Right ventricle myocardium superior (tissue), 1 donor: ENCODE data around the gene ZNF804B. TPM values are rescaled to one million over a fixed set of nuclear protein-coding genes. Genes with fewer than 3 reads are reported as not detected.
"Not testable (repeated sequence)": the region's sequence is repeated elsewhere in the genome, so short reads cannot be mapped to it uniquely, and the experiment has no call there.

ENCODE experiments used
- ATAC-seq: fragments of 200-7000 bp; cut with Tn5 transposase; one replicate; pipeline ENCODE4 v1.9.1; 2020; ENCODE audit warnings: mild to moderate bottlenecking; ENCODE audit not compliant: poor library complexity
- DNase-seq: peaks from one replicate; pipeline ENCODE4 v3.0.0-alpha.2; 2020
- intact Hi-C: fragments of 100-400 bp; cut with DNase I; formaldehyde crosslinking; loops from one replicate; pipeline ENCODE4 v1.11.2; 2022
- total RNA-seq: library from RNA; stranded (reverse); fragmentation: NEBNext Ultra II Directional; extraction: Animal tissue kit (Norgen Biotek cat#: 25700); gene quantifications from one replicate; pipeline ENCODE4 v1.2.1, GENCODE V29; 2021
- donor health status: DM: no; HTN: yes; CAD: no; lungs with severe emphysema.

Gene ZNF804B
- total RNA-seq, 1 donor from 2014 or later, result not detected

DNA sequence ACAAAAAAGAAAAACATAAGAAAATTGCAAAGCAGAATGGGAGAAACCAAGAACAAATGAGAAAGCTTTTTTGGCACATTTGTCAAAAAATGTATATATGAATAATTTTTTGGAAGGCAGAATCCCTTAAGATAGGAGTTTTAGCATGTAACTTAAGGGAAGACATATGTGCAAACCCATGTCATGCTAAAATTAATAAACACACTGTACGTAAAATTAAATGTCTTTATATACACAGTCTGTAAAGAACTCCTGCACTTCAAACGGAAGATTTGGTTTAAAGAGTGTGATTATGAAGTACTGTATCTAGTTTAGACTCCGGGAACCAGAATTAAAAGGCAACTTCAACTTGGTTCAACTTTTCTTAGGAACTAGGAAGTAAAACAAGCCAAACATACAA is 405.9 kb downstream of the ZNF804B start:
- DNase-seq (no peak), ATAC-seq (no peak)
- intact Hi-C loops, result no loop called here

DNA sequence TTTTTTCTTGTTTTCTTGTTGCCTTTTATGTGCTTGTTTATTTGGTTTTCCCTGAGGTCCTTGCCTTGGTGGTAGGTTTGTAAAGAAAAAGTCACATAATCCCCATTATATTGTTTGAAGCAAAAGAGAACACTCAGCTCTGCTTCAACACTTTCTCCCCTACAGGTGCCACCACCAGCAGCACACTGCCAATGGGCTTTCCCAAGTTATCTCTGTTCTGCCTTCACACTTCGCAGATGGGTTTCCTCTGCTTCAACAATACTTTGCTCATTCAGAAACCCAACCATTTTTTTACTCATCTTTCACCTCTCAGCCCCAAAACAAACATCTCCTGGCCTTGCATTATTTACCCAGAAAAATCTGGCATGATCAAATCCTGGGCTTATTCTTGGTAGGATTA is 411.1 kb downstream of the ZNF804B start:
- ATAC-seq, result no peak
- intact Hi-C loops, result no loop called here
- DNase-seq, result no peak

DNA sequence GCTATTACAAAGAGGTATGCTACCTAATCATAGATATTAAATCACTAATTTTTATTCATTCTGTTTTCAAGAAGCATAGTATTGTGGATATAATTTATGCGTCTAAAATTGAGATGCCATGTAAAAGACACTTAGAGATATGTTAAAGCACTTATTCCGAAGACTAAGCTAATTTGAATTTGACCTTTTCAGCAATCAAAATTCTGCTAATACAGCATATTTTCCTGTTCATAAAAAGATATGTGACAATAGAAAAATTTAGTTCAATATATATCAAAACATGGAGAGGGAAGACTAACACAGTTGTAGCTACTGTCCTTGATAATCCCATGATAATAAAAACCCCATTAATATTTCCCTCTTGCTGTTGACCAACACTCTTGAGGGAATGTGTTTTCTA is 422.6 kb downstream of the ZNF804B start:
- intact Hi-C loops, result no loop called here
- DNase-seq (no peak), ATAC-seq (no peak)

DNA sequence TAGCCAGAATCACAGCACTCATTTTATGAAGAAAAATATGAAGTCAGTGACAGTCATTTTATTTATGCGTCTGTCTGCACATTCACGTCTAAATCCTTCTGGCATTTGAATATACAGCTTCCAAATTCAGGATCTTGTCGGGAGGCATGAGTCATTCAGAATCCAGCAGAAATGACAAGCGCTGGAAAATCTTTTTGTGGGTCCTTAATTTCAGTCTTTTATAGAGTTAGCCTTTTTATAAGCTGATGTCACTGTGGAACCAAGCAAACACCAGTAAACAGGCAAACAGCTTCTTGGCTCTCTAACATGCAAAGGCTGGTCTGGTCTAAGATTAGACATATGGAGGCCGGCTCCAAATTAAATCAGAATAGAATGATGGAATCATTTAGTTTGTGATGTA is 424.2 kb downstream of the ZNF804B start:
- DNase-seq, result no peak

DNA sequence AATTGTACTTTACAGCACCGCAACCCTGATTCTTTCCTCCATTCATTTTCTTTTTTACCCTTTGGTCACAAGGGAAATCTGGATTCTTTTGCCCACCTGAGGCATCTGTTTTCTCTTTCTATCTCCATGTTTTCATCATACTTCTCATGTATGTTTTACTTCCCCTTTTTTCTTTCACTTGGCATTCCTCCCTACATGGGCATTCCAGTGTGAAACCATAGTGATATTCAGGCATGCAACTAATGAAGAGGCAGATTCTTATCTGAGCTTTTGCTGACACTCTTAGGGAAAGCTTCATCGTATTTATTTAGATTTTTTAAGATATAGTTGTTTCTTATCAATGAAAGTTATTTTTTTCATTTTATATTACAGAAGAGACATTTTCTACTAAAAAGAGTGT is 441.3 kb downstream of the ZNF804B start:
- DNase-seq, result no peak
- no peak for ATAC-seq
- intact Hi-C loops, result no loop called here

More for the DNA sequence above, 424.2 kb downstream of the ZNF804B start:
- intact Hi-C loops, result no loop called here
- no peak for ATAC-seq

DNA sequence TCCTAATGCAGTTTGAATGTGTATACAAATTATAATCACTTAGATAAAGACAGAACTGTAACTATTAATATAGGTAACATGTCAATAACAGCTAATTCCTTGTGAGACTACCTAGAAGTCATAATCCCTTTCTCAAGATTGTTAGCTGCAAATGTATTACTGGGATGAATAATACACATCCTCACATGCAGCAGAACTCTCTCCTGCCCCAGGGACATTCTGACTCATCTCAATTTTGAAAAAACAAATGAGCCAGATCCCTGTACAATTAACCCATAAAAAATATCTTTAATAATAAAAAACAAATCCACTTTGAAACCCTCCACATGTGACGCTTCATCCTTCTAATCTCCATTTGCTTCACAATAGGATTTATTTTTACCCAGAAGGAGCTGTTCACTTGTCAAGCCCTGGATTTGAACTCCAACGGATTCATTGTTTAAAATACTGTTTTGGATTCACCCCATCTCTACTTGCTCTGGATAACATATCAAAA is 464.4 kb downstream of the ZNF804B start:
- ATAC-seq (no peak), DNase-seq (no peak)
- intact Hi-C loops, result no loop called here

DNA sequence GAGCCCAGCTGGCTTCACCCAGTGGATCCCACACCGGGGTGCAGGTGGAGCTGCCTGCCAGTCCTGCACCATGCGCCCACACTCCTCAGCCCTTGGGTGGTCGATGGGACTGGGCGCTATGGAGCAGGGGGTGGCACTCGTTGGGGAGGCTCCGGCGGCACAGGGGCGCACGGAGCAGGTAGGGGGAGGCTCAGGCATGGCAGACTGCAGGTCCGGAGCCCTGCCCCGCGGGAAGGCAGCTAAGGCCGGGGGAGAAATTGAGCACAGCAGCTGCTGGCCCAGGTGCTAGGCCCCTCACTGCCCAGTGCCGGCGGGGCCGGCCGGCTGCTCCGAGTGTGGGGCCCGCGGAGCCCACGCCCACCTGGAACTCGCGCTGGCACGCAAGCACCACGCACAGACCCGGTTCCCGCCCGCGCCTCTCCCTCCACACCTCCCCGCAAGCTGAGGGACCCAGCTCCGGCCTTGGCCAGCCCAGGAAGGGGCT is 469.2 kb downstream of the ZNF804B start:
- intact Hi-C loops, ATAC-seq, DNase-seq: not testable (repeated sequence)

DNA sequence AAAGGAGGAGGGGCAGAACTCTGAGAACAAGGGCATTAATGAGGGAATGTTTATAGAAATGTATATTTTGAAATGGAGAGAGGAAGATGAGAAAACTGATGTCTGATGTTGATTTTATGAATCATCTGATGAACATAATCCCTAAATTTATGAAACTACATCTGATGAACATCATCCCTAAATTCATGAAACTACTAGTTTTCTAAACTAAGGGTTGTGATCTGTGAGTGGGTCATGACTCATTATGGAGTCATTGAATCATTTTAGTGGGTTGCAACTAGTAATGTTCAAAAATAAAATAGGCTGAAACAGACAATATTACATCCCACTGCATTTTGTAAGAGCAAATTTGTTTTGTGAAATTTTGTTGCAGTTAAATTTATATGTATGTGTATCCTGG is 478.7 kb downstream of the ZNF804B start:
- ATAC-seq, result no peak
- intact Hi-C loops, result no loop called here
- DNase-seq, result no peak

DNA sequence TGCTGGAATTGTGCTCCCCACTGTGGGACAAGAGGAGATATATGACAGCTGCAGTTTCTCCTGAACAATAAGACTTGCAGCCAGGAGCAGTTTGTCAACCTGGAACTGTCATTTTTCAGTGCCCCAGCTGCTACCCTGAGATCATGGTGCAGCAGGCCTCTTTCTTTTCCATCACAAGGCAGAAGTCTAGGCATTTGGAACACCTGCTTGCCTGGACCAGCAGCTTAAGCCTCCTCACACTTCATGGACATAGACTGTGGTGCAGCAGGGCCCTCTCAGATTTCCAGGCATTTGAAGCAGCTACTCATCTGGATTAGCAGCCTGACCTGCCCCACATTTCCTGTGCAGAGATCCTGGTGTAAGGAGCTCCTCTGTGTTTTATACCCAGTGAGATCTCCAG is 486.7 kb downstream of the ZNF804B start:
- DNase-seq, result no peak
- ATAC-seq, result no peak
- intact Hi-C loops, result no loop called here

DNA sequence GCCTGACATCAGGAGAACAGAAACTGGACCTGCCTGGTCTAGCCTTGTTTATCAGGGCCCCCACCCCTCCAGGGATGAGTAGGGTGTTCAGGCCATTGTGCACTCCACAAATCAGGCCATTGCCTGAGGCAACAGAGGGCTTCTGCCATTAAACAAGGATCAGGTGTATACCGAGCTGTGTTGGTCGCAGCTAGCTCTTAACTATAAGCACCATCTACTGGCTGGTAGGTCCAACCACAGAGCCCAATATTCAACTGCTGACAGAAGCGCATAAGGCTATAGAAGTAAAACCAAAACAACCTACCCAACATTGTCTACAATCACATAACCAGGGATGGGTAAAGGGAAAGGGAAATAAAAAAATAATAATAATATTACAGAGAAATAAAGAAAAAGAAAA is 487.7 kb downstream of the ZNF804B start:
- no peak for ATAC-seq
- intact Hi-C loops, result no loop called here

DNA sequence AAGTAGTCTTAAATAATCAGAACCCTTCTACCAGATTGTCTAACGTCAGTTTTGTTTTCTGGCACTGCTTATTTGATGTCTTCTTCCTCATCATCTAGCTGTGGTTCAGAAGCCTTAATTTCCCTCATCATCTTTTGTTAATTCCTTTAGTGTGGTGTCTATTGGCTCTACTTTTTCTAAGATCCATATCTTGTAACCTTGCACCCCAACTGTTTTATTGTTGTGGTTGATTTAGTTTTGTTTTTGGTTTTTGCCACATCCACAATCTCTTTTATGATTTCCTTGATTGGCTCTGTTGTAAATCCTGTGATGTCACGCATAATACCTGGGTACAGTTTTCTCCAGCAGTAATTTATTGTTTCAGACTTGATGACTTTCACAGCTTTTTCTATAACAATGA is 499.6 kb downstream of the ZNF804B start:
- DNase-seq (no peak), ATAC-seq (no peak)

More for the DNA sequence above, 487.7 kb downstream of the ZNF804B start:
- DNase-seq, result no peak

DNA sequence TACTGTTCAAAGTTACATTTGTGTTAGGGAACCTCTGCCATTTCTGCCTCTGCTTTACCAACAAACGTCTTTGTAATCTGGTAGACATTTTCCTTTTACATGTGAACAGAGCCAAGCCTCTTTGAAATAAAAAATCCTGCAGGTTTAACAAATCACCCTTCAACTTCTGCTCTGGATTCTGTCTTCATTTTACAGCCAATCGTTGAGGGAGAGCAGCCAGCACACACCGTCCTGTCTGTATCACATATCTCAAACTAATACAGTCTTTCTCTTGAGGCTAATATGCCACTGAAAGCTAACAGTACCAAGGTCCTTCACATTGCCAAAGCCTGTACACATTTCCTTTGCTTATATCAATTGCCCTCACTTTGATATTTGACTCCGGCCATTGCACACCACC is 504.6 kb downstream of the ZNF804B start:
- no peak for ATAC-seq
- DNase-seq, result no peak
- intact Hi-C loops, result no loop called here

More for the DNA sequence above, 499.6 kb downstream of the ZNF804B start:
- intact Hi-C loops, result no loop called here

DNA sequence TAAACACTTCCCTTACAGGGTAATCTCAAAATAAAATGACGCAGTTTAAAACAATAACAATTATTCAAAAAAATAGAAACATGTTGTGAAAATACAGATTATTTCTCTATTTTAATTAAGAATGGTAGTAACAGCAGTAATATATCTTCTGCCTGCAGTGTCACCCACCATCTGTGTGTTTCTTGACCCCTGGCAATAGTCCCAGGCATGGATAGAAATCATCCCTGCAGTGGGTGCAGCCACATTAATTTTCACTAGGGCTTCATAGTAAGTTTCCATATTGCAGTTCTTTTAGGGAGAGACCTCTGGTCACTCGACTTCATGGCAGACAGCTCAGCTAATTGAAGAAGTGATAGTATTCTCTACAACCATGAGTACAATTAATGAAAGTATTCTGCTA is 506.1 kb downstream of the ZNF804B start:
- intact Hi-C loops, result no loop called here
- no peak for ATAC-seq
- no peak for DNase-seq

DNA sequence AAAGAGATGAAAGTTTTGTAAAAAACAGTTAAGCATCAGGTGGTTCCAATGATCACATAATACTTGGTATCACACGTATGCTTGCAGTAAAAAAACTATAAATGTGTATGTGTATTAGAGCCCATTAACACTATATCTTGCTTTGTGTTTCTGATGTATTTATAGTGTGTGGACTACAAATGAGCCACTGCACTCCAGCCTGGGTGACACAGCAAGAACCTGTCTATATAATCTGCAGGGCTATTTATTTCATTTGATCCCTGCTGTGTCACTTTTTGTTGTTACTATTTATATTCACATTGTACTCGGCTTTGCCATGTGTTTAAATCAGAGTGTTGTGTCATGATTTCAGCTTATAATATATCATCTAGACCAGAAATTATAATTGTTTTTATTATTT is 523.8 kb downstream of the ZNF804B start:
- ATAC-seq (no peak), DNase-seq (no peak)
- intact Hi-C loops, result no loop called here

DNA sequence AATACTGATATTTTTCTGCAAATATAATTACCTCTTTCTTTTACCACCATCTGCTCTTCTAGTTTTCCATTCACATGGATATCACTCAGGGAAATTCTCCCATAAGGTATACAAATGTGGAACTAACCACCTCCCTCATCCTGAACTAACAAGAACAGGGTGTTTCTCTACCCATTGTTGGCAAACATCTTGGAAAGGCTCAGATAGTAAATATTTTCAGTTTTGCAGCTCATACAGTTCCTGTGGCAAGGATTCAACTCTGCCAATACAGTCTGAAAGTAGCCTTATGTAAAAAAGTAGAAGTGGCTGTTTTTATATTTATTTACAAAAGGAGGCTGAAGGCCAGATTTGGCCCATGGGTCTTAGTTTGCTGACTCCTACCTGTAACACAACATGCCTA is 549.0 kb downstream of the ZNF804B start:
- no peak for ATAC-seq
- no peak for DNase-seq
- intact Hi-C loops, result no loop called here

DNA sequence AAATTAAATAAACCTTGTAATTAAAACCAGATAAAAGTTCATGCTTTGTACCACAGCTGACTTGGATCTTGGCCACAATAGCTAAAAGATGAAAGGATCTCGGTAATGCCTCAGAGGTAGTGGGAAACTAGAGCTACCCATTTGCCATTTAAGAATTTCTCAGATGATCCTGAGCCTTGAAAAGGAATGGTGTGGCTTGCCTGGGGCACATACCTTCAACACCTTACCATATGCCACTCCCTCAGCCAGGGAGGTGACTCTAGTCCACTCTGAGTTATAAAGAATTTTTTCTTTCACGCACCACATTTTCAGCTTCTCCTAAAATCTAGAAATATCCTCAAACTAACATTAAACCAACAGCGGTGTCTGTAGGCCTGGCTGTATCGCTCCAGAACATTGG is 552.4 kb downstream of the ZNF804B start:
- ATAC-seq (no peak), DNase-seq (no peak)
- intact Hi-C loops, result no loop called here

DNA sequence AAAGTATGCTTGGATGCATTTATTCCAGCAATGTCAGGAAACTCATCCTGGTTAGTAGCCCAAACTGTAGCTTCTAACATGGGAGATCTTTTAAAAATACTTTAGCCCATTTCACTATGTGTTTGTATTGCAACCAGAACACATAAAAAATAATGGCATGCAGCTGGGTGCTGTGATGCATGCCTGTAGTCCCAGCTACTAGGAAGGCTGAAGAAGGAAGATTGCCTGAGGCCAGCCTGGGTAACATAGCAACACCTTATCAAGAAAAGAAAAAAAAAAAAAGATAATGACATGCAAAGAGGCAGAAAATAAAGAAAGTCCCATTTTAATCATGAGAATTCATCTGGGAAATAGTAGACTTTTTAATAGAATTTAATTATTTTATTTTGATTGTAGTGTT is 553.1 kb downstream of the ZNF804B start:
- no peak for ATAC-seq
- intact Hi-C loops, result no loop called here
- no peak for DNase-seq

DNA sequence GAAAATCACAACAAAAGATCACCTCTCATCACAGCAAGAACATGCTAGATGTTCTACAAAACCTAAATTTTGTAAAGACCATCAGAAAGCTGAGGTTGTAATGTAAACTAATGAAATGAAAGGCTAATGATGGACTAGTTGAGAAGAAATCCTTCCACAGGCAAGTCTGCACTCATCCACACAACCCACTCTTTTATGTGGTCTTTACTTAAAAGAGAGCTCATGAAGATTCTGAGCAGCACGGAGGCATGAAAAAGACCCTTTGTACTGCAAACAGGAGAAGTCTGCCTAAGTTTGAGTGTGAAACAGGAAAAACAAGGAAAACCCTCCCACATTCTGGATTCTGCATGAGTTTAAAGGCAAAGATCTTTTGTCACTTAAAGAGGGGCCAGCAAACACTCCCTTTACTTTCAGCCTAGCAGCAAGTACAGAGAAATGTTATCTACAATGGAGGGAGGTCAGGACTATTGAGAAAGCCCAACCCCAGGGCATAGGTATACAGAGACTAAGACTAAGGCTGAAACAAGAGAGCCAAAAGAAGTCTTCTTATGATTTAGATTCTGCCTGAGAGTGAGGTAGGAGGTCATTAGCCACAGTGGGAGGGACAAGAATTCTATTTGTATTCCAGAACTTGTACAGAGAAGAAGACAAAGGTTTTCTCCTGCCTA is 557.2 kb downstream of the ZNF804B start:
- intact Hi-C loops, result no loop called here

DNA sequence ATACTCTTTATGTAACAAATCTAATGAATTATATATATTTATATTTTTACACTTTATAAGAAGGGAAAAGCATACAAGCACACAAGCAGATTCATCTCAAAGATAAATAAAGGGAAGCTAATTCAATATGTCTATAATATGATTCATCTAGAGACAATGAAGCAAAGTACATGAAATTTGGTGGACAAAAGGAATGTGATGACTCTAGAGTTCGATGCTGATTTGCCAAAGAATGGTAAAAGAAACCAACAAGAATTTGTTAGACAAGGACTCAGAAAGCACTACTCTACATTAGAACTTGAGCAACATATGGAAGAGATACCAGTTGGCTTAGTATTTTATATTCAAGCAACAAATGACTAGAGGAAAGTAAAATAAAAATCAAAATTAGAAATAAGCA is 572.5 kb downstream of the ZNF804B start:
- DNase-seq (no peak), ATAC-seq (no peak)

More for the DNA sequence above, 557.2 kb downstream of the ZNF804B start:
- DNase-seq, result no peak
- ATAC-seq, result no peak

DNA sequence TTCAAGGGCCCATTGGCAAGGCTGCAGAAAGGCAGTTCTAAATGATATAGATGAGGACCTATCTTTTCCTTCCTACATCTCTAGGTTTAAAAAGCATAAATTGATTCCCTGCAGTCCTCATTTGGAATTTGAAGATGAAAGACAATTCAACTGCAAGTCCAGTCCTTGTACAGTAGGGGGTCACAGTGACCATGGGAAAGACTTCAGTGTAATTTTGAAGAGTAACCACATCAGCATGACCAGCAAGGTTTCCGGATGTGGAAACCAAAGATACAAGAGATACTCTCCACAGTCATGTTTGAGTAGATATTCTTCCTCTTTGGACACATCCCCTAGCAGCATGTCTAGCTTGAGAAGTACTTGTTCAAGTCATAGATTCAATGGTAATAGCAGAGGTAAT is 575.3 kb downstream of the ZNF804B start:
- intact Hi-C loops, result no loop called here
- DNase-seq, result no peak
- no peak for ATAC-seq

More for the DNA sequence above, 572.5 kb downstream of the ZNF804B start:
- intact Hi-C loops, result no loop called here

DNA sequence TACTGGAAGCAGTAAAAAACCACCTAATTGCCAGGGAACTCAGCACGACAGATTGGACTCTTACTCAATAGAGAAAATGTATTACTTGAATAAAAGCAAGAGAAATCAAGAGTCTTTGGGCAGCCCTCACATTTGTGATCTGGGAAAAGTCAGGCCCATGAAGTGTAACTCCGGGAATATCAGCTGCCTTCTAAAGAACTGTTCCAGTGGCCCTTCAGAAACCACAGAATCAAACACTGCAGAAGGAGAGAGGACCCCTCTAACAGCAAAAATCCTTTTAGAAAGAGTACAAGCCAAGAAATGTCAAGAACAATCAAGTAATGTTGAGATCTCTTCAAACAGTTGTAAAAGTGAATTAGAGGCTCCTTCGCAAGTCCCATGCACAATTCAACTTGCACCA is 576.0 kb downstream of the ZNF804B start:
- ATAC-seq (no peak), DNase-seq (no peak)
- intact Hi-C loops, result no loop called here
